Measurements from ENCODE around the gene NEURL2.
"Not testable (repeated sequence)": the region's sequence is repeated elsewhere in the genome, so short reads cannot be mapped to it uniquely, and the experiment has no call there.

NEURL2 gene

GRCh38 chr20:45890985-45891983 is at the start of gene NEURL2, which contains the start of gene CTSA:
Gene NEURL2, minus strand, starts transcription at chr20:45891208. Its CDS starts 217 bp downstream, at chr20:45890991.
Gene CTSA, plus strand, starts transcription at chr20:45891335. Its CDS starts 234 bp downstream, at chr20:45891569.
- DNase-seq = peak; percentile 71

GRCh38 chr20:45940469-45940868 is 49.5 kb upstream of the NEURL2 start:
- no peak for DNase-seq

GRCh38 chr20:45940053-45940452 is 49.0 kb upstream of the NEURL2 start:
- DNase-seq = no peak

GRCh38 chr20:45938727-45939438 is 47.9 kb upstream of the NEURL2 start:
- no peak for DNase-seq

GRCh38 chr20:45937765-45938164 is 46.8 kb upstream of the NEURL2 start:
- no peak for DNase-seq

GRCh38 chr20:45935416-45936046 is 44.5 kb upstream of the NEURL2 start:
- no peak for DNase-seq

- DNase-seq = peak; percentile 96
Measured at GRCh38 chr20:45934586-45935415, 43.8 kb upstream of the NEURL2 start, which contains the start of gene PCIF1. Gene PCIF1, plus strand, starts transcription at chr20:45934683. Its CDS starts 4,317 bp downstream, at chr20:45939000.

- no peak for DNase-seq
Measured at GRCh38 chr20:45934046-45934585, 43.1 kb upstream of the NEURL2 start.

- DNase-seq = peak; percentile 52
Measured at GRCh38 chr20:45933266-45934045, 42.4 kb upstream of the NEURL2 start.

- not testable (repeated sequence) for DNase-seq
Measured at GRCh38 chr20:45931680-45932079, 40.7 kb upstream of the NEURL2 start.

- no peak for DNase-seq
Measured at GRCh38 chr20:45927071-45927878, 36.3 kb upstream of the NEURL2 start.

- DNase-seq = no peak
Measured at GRCh38 chr20:45926731-45927070, 35.7 kb upstream of the NEURL2 start.

- DNase-seq = no peak
Measured at GRCh38 chr20:45925821-45926506, 35.0 kb upstream of the NEURL2 start.

GRCh38 chr20:45924391-45925261 is 33.6 kb upstream of the NEURL2 start:
- no peak for DNase-seq

GRCh38 chr20:45921337-45922189 is 30.6 kb upstream of the NEURL2 start:
- no peak for DNase-seq

GRCh38 chr20:45920462-45921336 is 29.7 kb upstream of the NEURL2 start:
- no peak for DNase-seq

Data from activated effector memory CD4-positive, alpha-beta T cell treated with Interleukin-2 at 50 U/mL for 16 hours (primary cell).